Stimulated activated CD4-positive, alpha-beta T cell treated with anti-CD3 and anti-CD28 coated beads, Interleukin-4, amount 100 ng/mL, for 4 hours (primary cell): ENCODE results near the gene BRSK2.
"Not testable (repeated sequence)": the region's sequence is repeated elsewhere in the genome, so short reads cannot be mapped to it uniquely, and the experiment has no call there.

Experiments used
- DNase-seq, 2 experiments: peaks; one replicate each; pipeline ENCODE4 v3.0.0-alpha.2; 2020

The BRSK2 gene

GRCh38 chr11:1389932-1390568 lies at the start of gene BRSK2:
TSS of gene BRSK2 (plus strand) at chr11:1389934. CDS start at chr11:1390285, 351 bp downstream.
- DNase-seq, result no peak

GRCh38 chr11:1340111-1340510 lies 49.6 kb upstream of the BRSK2 start:
- no peak for DNase-seq

GRCh38 chr11:1341226-1341625 lies 48.5 kb upstream of the BRSK2 start:
- DNase-seq, result not testable (repeated sequence)

- no peak for DNase-seq
These were observed 47.7 kb upstream of the BRSK2 start for GRCh38 chr11:1341928-1342524.

- DNase-seq, result no peak
These were observed 46.8 kb upstream of the BRSK2 start for GRCh38 chr11:1342946-1343345.

GRCh38 chr11:1343391-1344055 lies 46.2 kb upstream of the BRSK2 start:
- no peak for DNase-seq

GRCh38 chr11:1344056-1344635 lies 45.6 kb upstream of the BRSK2 start:
- no peak for DNase-seq

GRCh38 chr11:1345737-1346513 lies 43.8 kb upstream of the BRSK2 start:
- DNase-seq, result no peak

- no peak for DNase-seq
These were observed 42.9 kb upstream of the BRSK2 start for GRCh38 chr11:1346669-1347390.

- not testable (repeated sequence) for DNase-seq
These were observed 42.2 kb upstream of the BRSK2 start for GRCh38 chr11:1347411-1347999.

GRCh38 chr11:1348146-1348795 lies 41.5 kb upstream of the BRSK2 start:
- no peak for DNase-seq

GRCh38 chr11:1348796-1349326 lies 40.9 kb upstream of the BRSK2 start:
- DNase-seq, result no peak

- DNase-seq, result no peak
These were observed 40.2 kb upstream of the BRSK2 start for GRCh38 chr11:1349327-1350041.

- no peak for DNase-seq
These were observed 39.5 kb upstream of the BRSK2 start for GRCh38 chr11:1350086-1350725.

GRCh38 chr11:1351278-1351937 lies 38.3 kb upstream of the BRSK2 start:
- no peak for DNase-seq

GRCh38 chr11:1352696-1353382 lies 36.9 kb upstream of the BRSK2 start:
- no peak for DNase-seq

GRCh38 chr11:1353383-1354124 lies 36.2 kb upstream of the BRSK2 start:
- no peak for DNase-seq
